ENCODE measurements around the gene TAS2R46. TPM values are rescaled to one million over a fixed set of nuclear protein-coding genes. Genes with fewer than 3 reads are reported as not detected.

TAS2R46 gene
- total RNA-seq, 1 donor from 2014 or later = 0.82 TPM

- H3K4me3 Mint-ChIP-seq (ENCODE audit: unreplicated experiment) = no peak within 1 kb of the TSS
- no peaks in the 10 kb centered on the region for H3K9me3 Mint-ChIP-seq (ENCODE audit: unreplicated experiment)
- H3K4me1 Mint-ChIP-seq (ENCODE audit: unreplicated experiment) = no peaks in the 10 kb centered on the region
- no peaks in the 10 kb centered on the region for H3K27me3 Mint-ChIP-seq (ENCODE audit: unreplicated experiment)
- H3K27ac Mint-ChIP-seq (ENCODE audit: unreplicated experiment) = no peak within 1 kb of the TSS
- DNase-seq (ENCODE audit: low spot score) = no peak
- no peak for TF ChIP-seq CTCF (IDR thresholded peaks at IDR 0.05; ENCODE audit: unreplicated experiment)
- no peaks in the 10 kb centered on the region for H3K36me3 Mint-ChIP-seq (ENCODE audit: low read depth, unreplicated experiment)
Observed at GRCh38 chr12:11092128-11092527, 30.0 kb upstream of the TAS2R46 start, which contains the start of gene TAS2R43. TSS of gene TAS2R43 (minus strand) at chr12:11092313. CDS start at chr12:11092229, 84 bp downstream.

- TF ChIP-seq CTCF (IDR thresholded peaks at IDR 0.05; ENCODE audit: unreplicated experiment) = no peak
- DNase-seq (ENCODE audit: low spot score) = no peak
Observed at GRCh38 chr12:11089246-11089645, 27.2 kb upstream of the TAS2R46 start.

GRCh38 chr12:11085419-11085818 is 23.3 kb upstream of the TAS2R46 start:
- Mint-ChIP-seq H3K36me3 (ENCODE audit: low read depth, unreplicated experiment) (peaks cover 10% of the 10 kb centered on the region), H3K4me1 (ENCODE audit: unreplicated experiment) (no peaks in the 10 kb centered on the region), H3K27ac (ENCODE audit: unreplicated experiment) (no peak overlapping the region), H3K27me3 (ENCODE audit: unreplicated experiment) (no peaks in the 10 kb centered on the region), H3K4me3 (ENCODE audit: unreplicated experiment) (no peak overlapping the region), H3K9me3 (ENCODE audit: unreplicated experiment) (no peaks in the 10 kb centered on the region)
- DNase-seq (ENCODE audit: low spot score) = no peak
- no peak for TF ChIP-seq CTCF (IDR thresholded peaks at IDR 0.05; ENCODE audit: unreplicated experiment)

More at GRCh38 chr12:11089246-11089645, 27.2 kb upstream of the TAS2R46 start:
- Mint-ChIP-seq H3K27me3 (ENCODE audit: unreplicated experiment) (no peaks in the 10 kb centered on the region), H3K4me1 (ENCODE audit: unreplicated experiment) (no peaks in the 10 kb centered on the region), H3K9me3 (ENCODE audit: unreplicated experiment) (no peaks in the 10 kb centered on the region), H3K27ac (ENCODE audit: unreplicated experiment) (peak overlapping the region; percentile 78), H3K4me3 (ENCODE audit: unreplicated experiment) (no peak overlapping the region), H3K36me3 (ENCODE audit: low read depth, unreplicated experiment) (peaks cover under 1% of the 10 kb centered on the region)

GRCh38 chr12:11081987-11082386 is 19.9 kb upstream of the TAS2R46 start:
- Mint-ChIP-seq H3K9me3 (ENCODE audit: unreplicated experiment) (no peaks in the 10 kb centered on the region), H3K4me3 (ENCODE audit: unreplicated experiment) (no peak overlapping the region), H3K27ac (ENCODE audit: unreplicated experiment) (no peak overlapping the region), H3K27me3 (ENCODE audit: unreplicated experiment) (no peaks in the 10 kb centered on the region), H3K4me1 (ENCODE audit: unreplicated experiment) (no peaks in the 10 kb centered on the region), H3K36me3 (ENCODE audit: low read depth, unreplicated experiment) (peaks cover 10% of the 10 kb centered on the region)
- no peak for DNase-seq (ENCODE audit: low spot score)
- no peak for TF ChIP-seq CTCF (IDR thresholded peaks at IDR 0.05; ENCODE audit: unreplicated experiment)

- H3K4me1 Mint-ChIP-seq (ENCODE audit: unreplicated experiment) = no peaks in the 10 kb centered on the region
- no peak for DNase-seq (ENCODE audit: low spot score)
- no peaks in the 10 kb centered on the region for H3K27me3 Mint-ChIP-seq (ENCODE audit: unreplicated experiment)
- H3K4me3 Mint-ChIP-seq (ENCODE audit: unreplicated experiment) = no peak overlapping the region
- no peak for TF ChIP-seq CTCF (IDR thresholded peaks at IDR 0.05; ENCODE audit: unreplicated experiment)
- H3K27ac Mint-ChIP-seq (ENCODE audit: unreplicated experiment) = no peak overlapping the region
- H3K9me3 Mint-ChIP-seq (ENCODE audit: unreplicated experiment) = no peaks in the 10 kb centered on the region
- H3K36me3 Mint-ChIP-seq (ENCODE audit: low read depth, unreplicated experiment) = peaks cover 5% of the 10 kb centered on the region
Observed at GRCh38 chr12:11078246-11078645, 16.2 kb upstream of the TAS2R46 start.

All from endothelial cell (in vitro differentiated cells).